Endometrium (tissue), 2 donors: Measurements from ENCODE around the gene C16orf96.

Experiments used
- FAIRE-seq: peaks from 2 replicates; lab custom pipeline; 2012; peaks lifted over from hg19 to GRCh38; lab: Jason Lieb, UNC
- donor health status: control.
- donor health status: control.

C16orf96 gene

DNA sequence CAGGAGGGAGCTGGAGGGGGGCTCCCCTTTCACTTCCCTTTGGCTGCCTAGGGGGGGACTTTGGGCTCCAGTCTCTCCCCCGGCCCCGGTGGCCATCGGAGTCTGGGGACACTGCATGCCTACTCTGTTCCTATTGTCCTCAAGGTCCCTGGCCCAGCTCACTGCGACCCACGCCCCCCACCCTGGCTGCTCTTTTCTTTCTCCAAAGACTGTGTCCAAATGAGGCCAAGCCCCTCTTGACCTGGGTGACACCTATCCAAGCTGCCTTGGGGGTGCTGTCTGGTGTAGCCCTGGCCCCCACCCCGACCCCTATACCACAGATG lies 45.7 kb downstream of the C16orf96 start:
- FAIRE-seq, result no peak

GRCh38 chr16:4602331-4602730 lies 46.2 kb downstream of the C16orf96 start:
- FAIRE-seq, result no peak

DNA sequence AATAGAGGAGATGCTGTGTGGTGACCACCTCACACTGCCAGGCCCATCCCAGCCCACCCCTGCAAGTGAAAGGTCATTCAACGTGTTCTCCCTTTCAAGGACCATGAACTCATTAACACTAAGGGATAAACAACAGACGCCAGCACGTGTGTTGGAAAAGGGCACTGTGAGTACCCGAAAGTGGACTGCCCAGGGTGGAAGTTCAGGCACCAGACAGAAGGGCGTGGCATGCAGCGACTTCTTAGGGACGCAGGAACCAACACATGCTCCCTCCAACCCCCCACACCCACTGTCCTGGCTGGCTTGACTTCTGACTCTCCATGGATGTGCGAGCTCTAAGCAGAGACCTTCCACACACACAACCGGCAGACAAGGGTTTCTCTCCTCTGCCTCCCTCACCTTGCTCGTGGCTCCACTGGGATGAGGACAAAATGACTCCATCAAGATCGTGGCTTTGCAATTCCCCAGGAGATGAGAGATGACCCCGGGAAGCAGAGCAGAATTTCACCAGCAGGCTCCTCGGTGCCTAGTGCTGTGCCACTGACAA lies 47.6 kb downstream of the C16orf96 start:
- no peak for FAIRE-seq

GRCh38 chr16:4604401-4604800 lies 48.3 kb downstream of the C16orf96 start:
- no peak for FAIRE-seq

- FAIRE-seq, result no peak
Measured at GRCh38 chr16:4606354-4606753, 50.2 kb downstream of the C16orf96 start.

GRCh38 chr16:4607841-4608703 lies 51.9 kb downstream of the C16orf96 start:
- no peak for FAIRE-seq

DNA sequence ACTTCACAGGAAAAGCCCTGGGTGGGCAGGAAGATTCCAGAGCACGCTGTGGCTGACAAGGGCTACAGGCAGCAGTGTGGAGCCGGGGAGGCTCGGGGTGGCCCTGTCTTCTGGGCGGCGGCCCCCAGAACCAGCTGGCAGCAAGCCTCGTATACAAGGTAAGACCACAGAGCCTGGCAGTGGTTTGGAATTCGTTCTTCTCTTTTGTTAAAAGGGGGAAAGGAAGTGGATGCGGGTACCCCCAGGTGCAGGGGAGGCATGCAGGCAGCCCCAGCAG lies 52.5 kb downstream of the C16orf96 start:
- no peak for FAIRE-seq

- FAIRE-seq, result no peak
Measured at GRCh38 chr16:4609200-4610010, 53.3 kb downstream of the C16orf96 start.

- FAIRE-seq, result no peak
Measured at GRCh38 chr16:4610011-4611005, 54.2 kb downstream of the C16orf96 start.

DNA sequence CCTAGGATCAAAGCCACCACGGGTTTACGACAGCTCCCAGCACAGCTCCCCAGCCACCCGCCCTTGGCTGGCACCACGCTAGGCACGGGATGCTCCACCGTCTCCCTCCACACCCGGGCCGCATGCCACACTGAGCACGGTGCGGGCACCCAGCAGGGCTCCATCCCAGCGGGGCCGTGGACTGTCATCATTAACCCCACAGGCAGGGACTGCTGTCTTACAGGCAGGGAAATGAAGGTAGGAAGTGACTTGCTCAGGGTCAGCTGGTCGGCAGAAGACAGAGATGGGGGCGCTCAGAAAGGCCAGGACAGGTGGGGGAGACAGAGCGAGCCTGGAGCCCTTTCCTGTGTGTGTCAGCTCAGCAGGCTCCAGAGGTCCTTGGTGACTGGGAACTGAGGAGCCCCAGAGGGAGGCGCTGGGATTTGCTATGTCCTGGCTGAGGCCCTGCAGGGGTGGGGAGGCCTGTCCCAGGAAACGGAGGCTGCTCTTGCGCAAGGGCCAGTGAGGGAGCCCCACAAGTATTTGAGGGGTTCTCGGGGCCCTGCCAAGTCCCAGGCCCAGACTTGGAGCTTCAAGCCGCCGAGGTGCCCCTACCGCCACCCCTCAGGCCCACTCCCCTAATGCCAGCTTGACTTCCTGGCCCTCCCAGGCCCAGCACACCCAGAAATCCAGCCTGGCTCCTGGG lies 55.3 kb downstream of the C16orf96 start:
- no peak for FAIRE-seq

GRCh38 chr16:4612474-4612931 lies 56.4 kb downstream of the C16orf96 start:
- FAIRE-seq, result no peak

DNA sequence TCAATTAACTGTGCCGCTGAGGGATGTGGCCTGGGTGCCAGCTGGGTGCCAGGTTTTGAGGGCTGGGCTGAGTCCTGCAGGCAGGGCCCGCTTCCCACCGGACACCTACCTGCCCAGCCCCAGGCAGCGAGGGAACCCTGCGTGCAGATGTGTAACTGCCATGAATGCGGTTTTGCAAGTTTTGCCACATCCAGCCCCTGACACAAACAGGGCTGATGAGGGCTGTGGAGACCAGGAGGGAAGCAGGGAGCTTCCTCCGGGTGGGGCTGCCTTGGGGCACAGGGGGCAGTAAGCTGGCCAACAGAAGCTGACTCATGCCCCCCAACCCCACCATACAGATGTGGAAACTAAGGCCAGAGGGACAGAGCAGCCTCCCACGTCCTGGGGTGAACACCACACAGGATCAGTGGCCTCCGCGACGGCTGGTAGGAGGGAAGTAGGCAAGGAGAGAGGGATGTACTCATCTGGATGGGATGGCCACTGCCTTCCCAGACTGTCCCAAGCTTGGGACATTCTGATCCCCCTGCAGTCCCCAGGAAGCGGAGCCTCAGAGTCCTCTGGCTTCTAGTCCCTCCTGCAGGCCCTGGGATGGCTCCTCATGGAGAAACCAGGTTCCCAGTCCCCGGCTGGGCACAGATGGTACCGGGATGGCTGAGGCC lies 57.0 kb downstream of the C16orf96 start:
- no peak for FAIRE-seq

DNA sequence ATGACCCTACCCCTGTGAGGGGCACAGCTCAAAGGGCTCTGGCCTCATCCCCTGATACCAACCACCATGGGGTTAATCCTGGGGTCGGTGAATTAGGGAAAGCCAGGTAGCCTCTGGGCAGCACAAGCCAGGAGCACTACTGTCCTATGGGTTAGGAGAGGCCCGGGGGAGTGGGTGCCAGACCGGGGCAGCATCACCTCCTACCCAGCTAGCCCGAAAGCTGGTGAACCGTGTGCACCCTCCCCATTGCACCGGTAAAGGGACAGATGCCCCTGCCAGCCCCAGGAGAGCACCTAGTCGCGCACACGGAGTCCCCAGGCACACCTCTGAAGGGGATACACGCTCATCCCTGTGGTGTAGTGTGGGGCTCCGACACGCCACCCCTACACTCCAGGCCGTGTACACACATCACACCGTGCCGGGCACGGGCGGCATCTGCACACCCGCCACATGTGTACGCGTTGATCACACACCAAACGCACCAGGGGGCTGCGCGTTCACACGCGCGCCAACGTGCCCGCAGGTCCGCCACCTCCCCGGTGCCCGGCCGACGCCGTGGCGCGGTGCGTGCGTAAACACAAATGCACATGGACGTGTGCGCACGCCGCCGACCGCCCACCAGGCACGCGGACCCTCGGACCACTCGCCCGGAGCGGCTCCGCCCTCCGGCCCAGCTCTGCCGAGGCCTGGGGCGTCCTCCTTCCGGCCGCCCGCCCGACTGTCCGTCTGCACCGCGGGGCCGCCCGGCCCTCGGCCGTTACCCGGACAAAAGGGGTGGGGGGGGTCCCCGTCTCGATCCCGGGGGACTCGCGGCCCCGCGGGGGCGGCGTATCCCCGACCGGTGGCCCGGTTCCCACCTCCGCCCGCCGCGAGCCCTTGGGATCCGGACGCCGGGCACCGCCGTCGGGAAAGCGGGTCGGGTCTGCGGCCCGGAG lies 57.8 kb downstream of the C16orf96 start:
- FAIRE-seq, result no peak

DNA sequence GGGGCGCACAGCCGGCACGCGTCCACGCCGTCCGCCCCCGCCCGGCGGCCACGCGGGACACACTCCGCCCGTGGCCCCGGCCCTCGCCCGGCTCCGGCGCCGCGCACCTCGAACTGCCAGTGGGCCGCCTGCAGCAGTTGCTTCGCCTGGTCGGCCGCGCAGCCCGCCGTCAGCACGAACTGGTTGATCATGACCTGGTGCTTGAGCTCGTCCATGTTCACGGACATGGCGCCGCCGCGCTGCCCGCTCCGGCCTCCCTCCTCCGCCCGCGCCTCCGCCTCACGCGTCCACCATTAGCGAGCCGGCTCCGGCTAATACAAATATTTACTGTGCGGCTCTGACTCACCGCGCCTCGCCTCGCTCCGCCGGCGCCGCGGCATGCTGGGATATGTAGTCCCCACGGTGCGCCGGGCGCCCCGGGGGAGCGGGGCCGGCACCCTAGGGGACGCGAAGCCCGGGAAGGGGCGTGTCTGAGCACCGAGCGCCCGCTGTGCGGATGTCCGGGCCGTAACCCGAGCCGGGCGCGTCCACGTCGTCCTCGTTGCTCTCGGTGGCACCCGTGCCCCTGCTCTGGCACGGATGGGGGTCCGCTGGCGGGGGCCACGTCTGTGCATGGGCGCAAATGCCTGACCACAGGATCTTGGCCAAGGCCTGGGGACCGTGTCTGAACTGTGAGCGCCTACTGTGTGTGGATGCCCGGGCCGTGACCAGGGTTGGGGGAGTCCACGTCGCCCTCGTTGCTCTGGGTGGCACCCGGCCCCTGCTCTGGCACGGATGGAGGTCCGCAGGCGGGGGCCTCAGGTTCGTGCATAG lies 58.6 kb downstream of the C16orf96 start, which contains the start of gene UBALD1:
Gene UBALD1, minus strand, starts transcription at position 318 of the 813 bp plus-strand sequence. Its CDS starts 91 bp downstream, at position 227.
- FAIRE-seq, result no peak

DNA sequence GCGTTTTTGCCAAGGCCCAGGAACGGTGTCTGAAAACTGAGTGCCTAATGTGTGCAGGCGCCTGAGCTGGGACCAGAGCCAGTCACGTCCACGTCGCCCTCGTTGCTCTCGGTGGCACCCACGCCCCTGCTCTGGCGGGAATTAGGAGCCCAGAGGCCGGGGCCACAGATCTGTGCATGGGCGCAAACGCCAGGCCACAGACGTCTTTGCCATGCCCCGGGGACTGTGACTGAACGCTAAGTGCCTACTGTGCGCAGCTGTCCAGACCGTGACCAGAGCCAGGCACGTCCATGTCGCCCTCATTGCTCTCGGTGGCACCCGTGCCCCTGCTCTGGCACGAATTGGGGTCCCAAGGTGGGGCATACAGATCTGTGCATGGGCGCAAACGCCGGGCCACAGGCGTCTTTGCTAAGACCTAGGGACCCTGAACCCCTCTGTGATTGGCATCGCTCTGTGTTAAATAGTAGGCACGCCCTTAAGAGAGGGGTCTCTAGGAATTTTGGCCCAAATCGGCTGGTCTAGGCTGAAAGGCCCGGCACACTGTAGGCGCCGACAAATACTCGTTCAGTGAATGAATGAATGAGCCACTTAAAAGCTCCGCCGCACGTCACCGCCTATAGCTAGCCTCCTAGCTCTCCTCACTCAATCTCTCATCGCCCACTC lies 59.4 kb downstream of the C16orf96 start:
- FAIRE-seq, result no peak

DNA sequence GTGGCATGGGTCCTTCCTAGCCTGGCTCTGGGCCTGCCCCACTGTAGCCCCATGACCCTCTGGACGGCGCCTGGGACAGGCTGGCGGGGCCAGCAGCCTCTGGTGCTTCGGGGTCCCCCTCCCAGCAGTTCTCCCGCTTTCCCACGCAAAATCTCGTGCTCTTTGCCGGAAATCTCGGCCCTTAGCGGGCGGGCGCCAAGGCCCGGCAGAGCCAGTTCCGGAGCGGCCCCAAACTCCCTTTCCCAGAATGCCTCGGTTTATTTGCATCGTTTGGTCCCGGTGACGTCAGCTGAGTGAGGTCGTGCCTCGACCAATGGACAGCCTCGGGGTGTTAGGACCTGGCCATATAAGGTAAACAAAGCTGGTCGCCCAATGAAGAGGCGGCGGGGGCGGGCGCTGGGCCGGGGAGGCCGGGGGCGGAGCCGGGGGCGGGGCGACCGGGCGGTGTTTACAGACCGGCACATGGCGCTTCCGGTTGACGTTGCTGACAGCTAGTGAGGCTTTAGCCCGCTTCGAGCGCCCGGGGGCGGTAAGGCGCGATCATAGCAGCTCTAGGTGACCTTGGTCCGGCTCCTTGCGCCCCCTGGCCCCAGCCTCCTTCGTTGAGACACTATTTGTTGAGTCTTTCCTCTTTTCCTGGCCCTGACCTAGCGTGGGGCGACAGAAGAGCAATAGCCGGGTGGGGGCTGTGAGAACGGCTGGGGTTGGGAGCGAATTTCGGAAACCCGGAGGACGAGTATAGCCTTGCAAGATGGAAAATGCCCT lies 60.1 kb downstream of the C16orf96 start:
- FAIRE-seq, result peak; percentile 91

DNA sequence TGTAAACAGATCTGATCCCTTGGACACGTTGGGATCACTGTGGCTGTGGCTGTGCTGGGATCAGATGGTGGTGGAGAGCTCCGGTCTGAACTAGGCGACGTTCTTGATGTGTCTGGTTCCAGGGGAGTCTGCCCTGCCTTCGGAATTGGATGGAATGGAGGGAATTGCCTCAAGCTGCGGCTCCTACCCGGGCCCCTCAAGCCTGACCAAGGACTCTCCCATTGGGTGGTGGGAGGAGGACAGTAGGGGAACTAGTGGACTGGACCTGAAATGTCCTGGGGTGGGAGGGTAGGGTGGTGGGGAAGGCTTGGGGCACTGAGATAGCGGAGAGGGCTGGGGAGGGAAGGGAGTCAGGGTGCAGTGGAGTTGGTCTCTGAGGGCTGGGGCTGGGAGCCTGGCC lies 61.7 kb downstream of the C16orf96 start:
- no peak for FAIRE-seq
